ENCODE data around the gene TREX2. TPM values are rescaled to one million over a fixed set of nuclear protein-coding genes. Genes with fewer than 3 reads are reported as not detected.

Gene TREX2
- total and polyA plus RNA-seq, 2 experiments from 2014 or later: 0.60 to 1.3 TPM

DNA sequence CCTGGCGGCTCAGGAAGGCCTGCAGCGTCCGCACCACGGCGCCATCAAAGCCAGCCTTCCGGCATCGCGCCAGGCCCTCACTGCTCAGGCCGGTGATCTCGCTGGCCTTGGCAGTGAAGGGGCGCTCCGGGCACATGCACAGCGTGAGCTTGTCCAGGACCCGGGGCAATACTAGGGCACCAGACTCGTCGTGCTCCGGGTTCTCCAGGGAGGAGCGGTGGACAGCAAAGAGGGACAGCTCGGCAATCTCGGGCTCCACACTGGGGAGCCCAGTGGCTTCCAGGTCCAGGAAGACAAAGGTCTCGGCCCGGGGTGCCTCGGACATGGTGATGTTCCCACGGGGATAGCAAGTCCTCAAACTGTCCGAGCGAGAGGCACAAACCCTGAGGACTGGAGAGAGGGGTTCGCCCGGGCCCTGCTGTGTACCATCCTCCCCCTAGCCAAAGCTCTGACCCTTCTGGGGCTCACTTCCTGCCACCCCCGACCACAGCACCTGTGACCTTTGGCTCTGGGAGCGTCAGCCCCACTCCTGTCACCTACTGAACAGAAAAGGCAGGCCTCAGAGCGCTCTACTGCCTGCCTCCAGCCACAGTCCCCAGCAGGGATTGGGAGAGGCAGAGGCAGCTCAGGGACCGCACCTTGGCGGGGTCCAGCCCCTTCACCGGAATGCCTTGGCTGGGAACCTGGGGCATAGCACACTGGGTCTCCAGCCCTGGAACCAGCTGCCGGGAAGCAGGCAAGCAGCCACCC, 575 bp downstream of the TREX2 start:
- no peak overlapping the region for H2AFZ ChIP-seq
- no peaks in the 10 kb centered on the region for H3K27me3 ChIP-seq
- no peak overlapping the region for H3K4me3 ChIP-seq
- H3K4me2 ChIP-seq: no peak overlapping the region
- no peak for TF ChIP-seq EZH2phosphoT487 (IDR thresholded peaks at IDR 0.05; ENCODE audit: low read depth, severe bottlenecking, unreplicated experiment)
- TF ChIP-seq EZH2 (IDR thresholded peaks at IDR 0.05; ENCODE audit: borderline replicate concordance): no peak
- TF ChIP-seq, protein P1, sequence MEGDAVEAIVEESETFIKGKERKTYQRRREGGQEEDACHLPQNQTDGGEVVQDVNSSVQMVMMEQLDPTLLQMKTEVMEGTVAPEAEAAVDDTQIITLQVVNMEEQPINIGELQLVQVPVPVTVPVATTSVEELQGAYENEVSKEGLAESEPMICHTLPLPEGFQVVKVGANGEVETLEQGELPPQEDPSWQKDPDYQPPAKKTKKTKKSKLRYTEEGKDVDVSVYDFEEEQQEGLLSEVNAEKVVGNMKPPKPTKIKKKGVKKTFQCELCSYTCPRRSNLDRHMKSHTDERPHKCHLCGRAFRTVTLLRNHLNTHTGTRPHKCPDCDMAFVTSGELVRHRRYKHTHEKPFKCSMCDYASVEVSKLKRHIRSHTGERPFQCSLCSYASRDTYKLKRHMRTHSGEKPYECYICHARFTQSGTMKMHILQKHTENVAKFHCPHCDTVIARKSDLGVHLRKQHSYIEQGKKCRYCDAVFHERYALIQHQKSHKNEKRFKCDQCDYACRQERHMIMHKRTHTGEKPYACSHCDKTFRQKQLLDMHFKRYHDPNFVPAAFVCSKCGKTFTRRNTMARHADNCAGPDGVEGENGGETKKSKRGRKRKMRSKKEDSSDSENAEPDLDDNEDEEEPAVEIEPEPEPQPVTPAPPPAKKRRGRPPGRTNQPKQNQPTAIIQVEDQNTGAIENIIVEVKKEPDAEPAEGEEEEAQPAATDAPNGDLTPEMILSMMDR (IDR thresholded peaks at IDR 0.05; ENCODE audit: poor library complexity): no peak
- H3K36me3 ChIP-seq (replicated peaks; ENCODE audit: insufficient read depth, low read depth): no peaks in the 10 kb centered on the region
- no peaks in the 10 kb centered on the region for H4K20me1 ChIP-seq (ENCODE audit: insufficient read depth, poor library complexity, severe bottlenecking)
- 92% methylated on average over 34 of the region's 35 CpGs for WGBS (ENCODE audit: low lambda C conversion rate, missing lambda C conversion rate)
- DNase-seq (ENCODE audit: low spot score): no peak
- H3K9me3 ChIP-seq (ENCODE audit: low read depth): no peaks in the 10 kb centered on the region
- no peaks in the 10 kb centered on the region for H3K79me2 ChIP-seq
- no peaks in the 10 kb centered on the region for H3K9me2 ChIP-seq (replicated peaks; ENCODE audit: insufficient read depth)
- no peak overlapping the region for H3K27ac ChIP-seq
- no peaks in the 10 kb centered on the region for H3K4me1 ChIP-seq (ENCODE audit: insufficient read depth)

DNA sequence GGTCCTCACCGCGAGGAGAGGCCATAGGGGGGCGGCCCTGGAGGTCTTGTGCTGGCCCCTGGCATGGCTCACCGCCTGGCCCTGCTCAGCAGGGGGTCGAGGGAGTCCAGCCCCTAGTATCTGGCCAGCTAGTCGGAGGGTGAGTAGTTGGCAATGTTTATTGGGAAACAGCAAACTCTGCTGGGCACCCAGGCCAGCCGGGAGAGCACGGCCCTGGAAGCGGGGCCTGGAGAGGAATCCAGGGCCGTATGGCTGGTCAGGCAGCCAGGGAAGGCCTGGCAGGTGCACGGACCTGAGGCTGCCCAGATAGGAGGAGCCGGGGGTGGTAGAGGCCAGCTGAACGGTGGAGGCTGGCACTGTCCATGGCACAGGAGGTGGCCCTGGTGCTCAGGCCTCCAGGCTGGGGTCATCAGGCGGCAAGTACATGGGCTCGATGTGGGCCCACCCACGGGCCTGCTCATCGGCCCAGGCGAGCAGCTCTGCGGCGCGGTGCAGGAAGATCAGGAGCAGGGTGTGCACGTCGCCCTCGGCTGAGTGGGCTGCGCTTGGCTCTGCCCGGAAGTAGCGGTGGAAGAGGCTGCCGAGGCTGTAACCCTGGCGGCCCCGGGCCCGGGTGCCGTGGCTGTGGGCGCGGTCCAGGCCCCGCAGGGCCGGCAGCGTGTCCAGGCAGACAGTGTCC, 1.4 kb downstream of the TREX2 start:
- H2AFZ ChIP-seq: no peak overlapping the region
- 96% methylated on average over 35 of the region's 37 CpGs for WGBS (ENCODE audit: low lambda C conversion rate, missing lambda C conversion rate)
- H3K9me2 ChIP-seq (replicated peaks; ENCODE audit: insufficient read depth): no peaks in the 10 kb centered on the region
- H3K36me3 ChIP-seq (replicated peaks; ENCODE audit: insufficient read depth, low read depth): no peaks in the 10 kb centered on the region
- TF ChIP-seq, protein P1 (IDR thresholded peaks at IDR 0.05; ENCODE audit: poor library complexity): no peak
- TF ChIP-seq EZH2phosphoT487 (IDR thresholded peaks at IDR 0.05; ENCODE audit: low read depth, severe bottlenecking, unreplicated experiment): no peak
- no peak for TF ChIP-seq EZH2 (IDR thresholded peaks at IDR 0.05; ENCODE audit: borderline replicate concordance)
- no peaks in the 10 kb centered on the region for H3K9me3 ChIP-seq (ENCODE audit: low read depth)
- H3K4me2 ChIP-seq: no peak overlapping the region
- no peaks in the 10 kb centered on the region for H3K4me1 ChIP-seq (ENCODE audit: insufficient read depth)
- DNase-seq (ENCODE audit: low spot score): no peak
- H4K20me1 ChIP-seq (ENCODE audit: insufficient read depth, poor library complexity, severe bottlenecking): no peaks in the 10 kb centered on the region
- H3K79me2 ChIP-seq: no peaks in the 10 kb centered on the region
- no peak overlapping the region for H3K4me3 ChIP-seq
- H3K27ac ChIP-seq: no peak overlapping the region
- no peaks in the 10 kb centered on the region for H3K27me3 ChIP-seq

DNA sequence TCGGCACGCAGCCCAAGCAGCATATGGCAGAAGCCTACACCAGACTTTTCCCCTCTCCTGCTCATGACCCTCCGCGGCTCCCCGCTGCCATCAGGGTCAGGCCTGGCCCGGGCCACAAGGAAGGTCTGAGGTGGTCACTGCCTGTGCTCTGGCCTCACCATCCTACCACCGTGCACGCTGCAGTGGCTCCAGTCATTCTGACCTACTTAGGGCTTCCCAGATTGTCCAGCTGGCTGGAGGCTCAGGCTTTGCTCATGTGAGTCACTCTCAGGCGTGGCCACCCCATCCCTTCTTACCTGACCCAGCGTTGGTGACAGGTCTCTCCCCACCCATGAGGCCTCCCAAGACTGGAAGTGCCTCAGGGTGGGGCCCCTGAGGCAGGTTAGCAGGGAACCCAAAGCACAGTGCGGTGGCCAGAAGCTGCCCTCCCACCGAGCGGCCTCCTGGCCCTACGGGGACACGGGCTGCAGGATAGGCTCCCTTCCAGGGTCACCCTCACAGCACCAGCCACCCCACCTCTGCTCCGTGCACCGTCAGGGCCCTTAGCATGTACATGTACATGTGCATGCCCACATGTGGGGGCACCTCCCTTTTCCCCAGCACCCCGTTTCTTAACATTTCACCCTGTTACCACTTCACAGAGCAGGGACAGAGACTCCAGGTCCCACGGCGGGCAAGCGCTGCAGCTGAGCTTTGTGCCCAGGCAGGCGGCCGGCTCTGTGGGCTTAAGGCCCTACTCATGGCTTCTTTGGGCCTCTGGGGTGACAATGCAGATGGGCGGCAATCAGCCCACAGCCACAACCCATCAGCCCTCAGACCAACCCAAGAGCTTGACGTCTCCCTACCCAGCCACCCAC, 2.2 kb downstream of the TREX2 start:
- WGBS (ENCODE audit: low lambda C conversion rate, missing lambda C conversion rate): 89% methylated on average over 25 of the region's 25 CpGs
- Histone ChIP-seq H3K27ac (no peak overlapping the region), H3K27me3 (no peaks in the 10 kb centered on the region), H4K20me1 (ENCODE audit: insufficient read depth, poor library complexity, severe bottlenecking) (no peaks in the 10 kb centered on the region), H3K9me2 (replicated peaks; ENCODE audit: insufficient read depth) (no peaks in the 10 kb centered on the region), H3K36me3 (replicated peaks; ENCODE audit: insufficient read depth, low read depth) (no peaks in the 10 kb centered on the region), H2AFZ (no peak overlapping the region), H3K4me1 (ENCODE audit: insufficient read depth) (no peaks in the 10 kb centered on the region), H3K9me3 (ENCODE audit: low read depth) (no peaks in the 10 kb centered on the region), H3K4me2 (no peak overlapping the region), H3K79me2 (no peaks in the 10 kb centered on the region), H3K4me3 (no peak overlapping the region)
- TF ChIP-seq EZH2phosphoT487 (IDR thresholded peaks at IDR 0.05; ENCODE audit: low read depth, severe bottlenecking, unreplicated experiment): no peak
- TF ChIP-seq, protein P1 (IDR thresholded peaks at IDR 0.05; ENCODE audit: poor library complexity): no peak
- no peak for TF ChIP-seq EZH2 (IDR thresholded peaks at IDR 0.05; ENCODE audit: borderline replicate concordance)
- no peak for DNase-seq (ENCODE audit: low spot score)

Measured in hepatocyte (in vitro differentiated cells).